ENCODE data around the gene MEIOB.
A peak's percentile ranks its signal among the peaks of the same experiment; 100 is the strongest.

The MEIOB gene

DNA sequence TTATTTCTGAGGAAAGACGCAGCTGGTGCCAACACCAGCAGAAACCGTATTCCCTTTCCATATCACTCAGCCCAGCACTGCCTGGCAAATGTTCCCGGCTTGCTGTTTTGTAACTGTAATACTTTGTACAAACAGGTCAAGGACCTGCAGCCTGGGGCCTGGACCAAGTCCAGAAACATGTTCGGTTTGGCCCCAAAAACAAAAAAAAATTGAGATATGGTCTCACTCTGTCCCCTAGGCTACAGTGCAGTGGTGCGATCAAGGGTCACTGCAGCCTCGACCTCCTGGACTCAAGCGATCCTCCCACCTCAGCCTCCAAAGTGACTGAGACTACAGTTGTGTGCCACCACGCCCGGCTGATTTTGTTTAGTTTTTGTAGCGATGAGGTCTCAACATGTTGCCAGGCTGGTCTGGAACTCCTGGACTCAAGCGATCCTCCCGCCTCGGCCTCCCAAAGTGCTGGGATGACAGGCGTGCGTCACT, 46.5 kb downstream of the MEIOB start:
- H3K36me3 ChIP-seq (ENCODE audit: insufficient read depth, low read length), result peaks cover 29% of the 10 kb centered on the region
- peaks cover 42% of the 10 kb centered on the region for H3K4me1 ChIP-seq (ENCODE audit: insufficient read depth, low read length)
- H3K4me3 ChIP-seq (ENCODE audit: low read depth in 1 of 2, low read length in 2 of 2), result peak overlapping the region; percentile 66 to 75
- no peaks in the 10 kb centered on the region for H3K27me3 ChIP-seq (ENCODE audit: control insufficient read depth in 1 of 2, insufficient read depth in 2 of 2, low read length in 2 of 2)
- H3K9ac ChIP-seq (ENCODE audit: low read length), result peak overlapping the region; percentile 44
- no peaks in the 10 kb centered on the region for H3K9me3 ChIP-seq (ENCODE audit: low read length)
- H3K27ac ChIP-seq (ENCODE audit: low read depth, low read length), result no peak overlapping the region

DNA sequence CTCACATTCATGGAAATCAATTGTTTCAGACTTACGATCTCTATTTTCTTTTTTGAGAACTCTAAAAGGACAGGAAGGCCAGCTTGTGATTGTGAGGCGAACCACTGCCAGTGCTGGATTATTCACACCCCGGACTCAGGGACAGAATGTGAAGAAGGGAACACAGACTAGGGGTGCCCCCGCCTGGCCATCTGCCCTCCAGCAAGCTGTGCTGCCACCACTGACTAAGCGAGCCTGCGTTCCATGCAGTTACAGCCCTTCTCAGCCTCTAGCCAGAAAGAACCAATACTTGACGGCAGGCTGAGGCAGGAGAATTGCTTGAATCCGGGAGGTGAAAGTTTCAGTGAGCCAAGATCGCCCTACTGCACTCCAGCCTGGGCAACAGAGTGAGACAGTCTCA, 48.1 kb downstream of the MEIOB start:
- no peaks in the 10 kb centered on the region for H3K27me3 ChIP-seq (ENCODE audit: control insufficient read depth in 1 of 2, insufficient read depth in 2 of 2, low read length in 2 of 2)
- no peaks in the 10 kb centered on the region for H3K9me3 ChIP-seq (ENCODE audit: low read length)
- peaks cover 38% of the 10 kb centered on the region for H3K36me3 ChIP-seq (ENCODE audit: insufficient read depth, low read length)
- no peak overlapping the region for H3K27ac ChIP-seq (ENCODE audit: low read depth, low read length)
- H3K9ac ChIP-seq (ENCODE audit: low read length), result no peak overlapping the region
- H3K4me3 ChIP-seq (ENCODE audit: low read depth in 1 of 2, low read length in 2 of 2), result no peak overlapping the region
- H3K4me1 ChIP-seq (ENCODE audit: insufficient read depth, low read length), result peaks cover 35% of the 10 kb centered on the region

DNA sequence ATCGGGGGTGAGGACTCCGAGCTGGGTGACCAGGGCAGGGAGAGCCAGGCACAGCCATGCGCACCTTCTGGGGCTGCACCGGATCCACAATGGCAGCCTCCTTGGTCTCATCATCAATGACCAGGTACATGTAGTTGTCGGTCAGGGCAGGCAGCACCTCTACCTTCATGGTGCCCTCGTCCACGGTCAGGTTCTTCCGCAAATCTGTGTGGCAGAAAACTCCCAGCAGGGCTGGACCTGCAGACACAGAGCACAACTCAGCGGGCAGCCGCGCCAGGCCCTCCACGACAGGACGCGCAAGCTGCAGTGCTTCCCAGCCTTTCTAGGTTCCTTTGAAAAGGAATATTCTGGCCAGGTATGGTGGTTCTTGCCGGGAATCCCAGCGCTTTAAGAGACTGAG, 49.2 kb downstream of the MEIOB start:
- peaks cover 38% of the 10 kb centered on the region for H3K36me3 ChIP-seq (ENCODE audit: insufficient read depth, low read length)
- no peak overlapping the region for H3K9ac ChIP-seq (ENCODE audit: low read length)

DNA sequence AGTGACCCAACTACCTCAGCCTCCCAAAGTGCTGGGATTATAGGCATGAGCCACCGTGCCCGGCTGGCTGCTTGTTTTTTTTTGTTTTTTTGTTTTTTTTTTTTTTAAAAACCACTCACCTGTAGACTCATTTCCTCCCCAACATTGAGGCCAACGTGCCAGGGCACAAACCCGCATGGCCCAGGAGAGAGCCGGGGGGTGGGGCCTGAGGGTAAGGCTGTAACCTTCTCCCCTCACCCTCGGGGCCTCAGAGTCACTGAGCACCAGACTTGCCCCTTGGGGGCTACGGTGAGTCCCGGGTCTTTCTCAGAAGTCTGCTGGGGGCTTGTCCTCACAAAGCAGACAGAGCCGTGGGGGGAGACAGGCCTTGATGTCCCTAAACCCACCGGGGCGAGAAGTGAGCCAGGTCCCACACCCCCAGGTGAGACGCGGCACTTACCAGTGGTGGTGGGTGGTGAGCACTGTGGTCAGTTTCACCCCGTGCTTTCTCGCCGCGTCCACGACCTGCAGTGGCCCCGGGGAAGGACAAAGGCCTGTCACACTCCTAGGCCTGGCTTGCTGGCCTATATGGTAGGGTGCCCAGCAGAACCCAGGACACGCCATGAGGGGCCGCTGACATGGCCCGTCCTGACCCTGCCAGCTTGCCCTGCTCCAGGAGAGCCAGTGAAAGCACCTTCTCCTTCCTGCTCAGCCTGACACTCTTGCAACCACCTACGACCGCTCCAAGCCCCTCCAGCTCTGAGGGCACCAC, 49.9 kb downstream of the MEIOB start:
- peaks cover 22% of the 10 kb centered on the region for H3K4me1 ChIP-seq (ENCODE audit: insufficient read depth, low read length)
- no peak overlapping the region for H3K4me3 ChIP-seq (ENCODE audit: low read depth in 1 of 2, low read length in 2 of 2)
- H3K36me3 ChIP-seq (ENCODE audit: insufficient read depth, low read length), result peaks cover 38% of the 10 kb centered on the region
- H3K9me3 ChIP-seq (ENCODE audit: low read length), result no peaks in the 10 kb centered on the region
- H3K9ac ChIP-seq (ENCODE audit: low read length), result no peak overlapping the region
- no peaks in the 10 kb centered on the region for H3K27me3 ChIP-seq (ENCODE audit: control insufficient read depth in 1 of 2, insufficient read depth in 2 of 2, low read length in 2 of 2)
- H3K27ac ChIP-seq (ENCODE audit: low read depth, low read length), result no peak overlapping the region

More for the DNA sequence above, 49.2 kb downstream of the MEIOB start:
- Histone ChIP-seq H3K9me3 (ENCODE audit: low read length) (no peaks in the 10 kb centered on the region), H3K27me3 (ENCODE audit: control insufficient read depth in 1 of 2, insufficient read depth in 2 of 2, low read length in 2 of 2) (no peaks in the 10 kb centered on the region), H3K4me3 (ENCODE audit: low read depth in 1 of 2, low read length in 2 of 2) (no peak overlapping the region), H3K27ac (ENCODE audit: low read depth, low read length) (no peak overlapping the region), H3K4me1 (ENCODE audit: insufficient read depth, low read length) (peaks cover 25% of the 10 kb centered on the region)

DNA sequence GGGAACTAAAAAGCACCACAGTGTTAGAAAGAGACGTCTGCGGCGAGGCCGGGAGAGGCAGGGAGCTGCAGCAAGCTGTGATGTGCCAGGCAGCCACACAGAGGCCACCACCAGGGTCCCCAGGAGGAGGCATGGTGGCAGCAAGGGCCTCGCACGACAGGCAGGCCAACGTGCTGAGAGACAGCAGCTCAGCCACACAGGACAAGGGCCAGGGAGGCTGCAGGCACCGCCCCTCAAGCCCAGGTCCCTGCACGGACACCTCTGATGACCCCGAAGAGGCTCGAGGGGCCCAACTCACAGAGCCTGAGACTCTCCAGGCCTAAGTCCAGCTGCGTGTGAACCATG, 51.0 kb downstream of the MEIOB start:
- Histone ChIP-seq H3K9ac (ENCODE audit: low read length) (no peak overlapping the region), H3K27ac (ENCODE audit: low read depth, low read length) (no peak overlapping the region), H3K4me1 (ENCODE audit: insufficient read depth, low read length) (peaks cover 22% of the 10 kb centered on the region), H3K27me3 (ENCODE audit: control insufficient read depth in 1 of 2, insufficient read depth in 2 of 2, low read length in 2 of 2) (no peaks in the 10 kb centered on the region), H3K9me3 (ENCODE audit: low read length) (no peaks in the 10 kb centered on the region), H3K4me3 (ENCODE audit: low read depth in 1 of 2, low read length in 2 of 2) (no peak overlapping the region), H3K36me3 (ENCODE audit: insufficient read depth, low read length) (peaks cover 45% of the 10 kb centered on the region)

DNA sequence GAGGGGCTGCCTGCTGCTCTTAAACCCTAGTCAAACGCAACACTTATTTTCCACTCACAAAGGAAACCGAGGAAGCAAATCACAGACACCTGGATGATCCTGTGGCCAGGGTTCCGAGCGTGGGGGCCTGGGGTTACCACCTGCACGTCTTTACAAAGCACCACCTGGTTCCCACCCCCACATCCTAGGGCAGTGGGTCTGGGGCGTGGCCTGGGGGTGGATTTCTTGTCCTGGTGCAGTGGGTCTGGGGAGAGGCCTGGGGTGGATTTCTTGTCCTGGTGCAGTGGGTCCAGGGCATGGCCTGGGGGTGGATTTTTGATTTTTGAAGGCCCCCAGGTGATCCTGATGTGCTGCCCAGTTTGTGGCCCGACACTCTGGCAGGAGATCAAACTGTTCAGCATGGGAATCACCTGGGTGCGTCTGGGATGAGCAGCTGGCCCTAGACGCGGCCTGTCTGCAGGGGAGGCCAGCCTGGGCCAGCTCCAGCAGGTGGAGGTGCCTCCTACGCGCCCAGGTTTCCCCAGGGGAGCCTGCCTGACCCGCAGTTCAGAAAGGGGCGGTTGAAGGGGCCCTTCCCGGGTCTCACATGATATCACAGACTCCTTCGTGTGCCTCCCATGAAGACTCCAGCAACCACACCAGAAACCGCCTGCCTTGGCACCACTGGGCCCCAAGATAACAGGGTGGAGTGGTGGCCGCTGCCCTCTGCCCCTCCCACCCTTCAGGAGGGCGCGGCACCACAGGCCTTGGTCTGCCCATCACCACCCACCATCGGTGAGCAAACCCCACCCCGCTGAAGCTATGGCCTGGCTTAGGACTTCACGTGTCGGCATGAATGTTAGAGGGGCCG, 51.6 kb downstream of the MEIOB start:
- Histone ChIP-seq H3K36me3 (ENCODE audit: insufficient read depth, low read length) (peaks cover 45% of the 10 kb centered on the region), H3K9ac (ENCODE audit: low read length) (no peak overlapping the region), H3K4me1 (ENCODE audit: insufficient read depth, low read length) (peaks cover 16% of the 10 kb centered on the region), H3K27ac (ENCODE audit: low read depth, low read length) (no peak overlapping the region), H3K4me3 (ENCODE audit: low read depth in 1 of 2, low read length in 2 of 2) (no peak overlapping the region), H3K9me3 (ENCODE audit: low read length) (no peaks in the 10 kb centered on the region), H3K27me3 (ENCODE audit: control insufficient read depth in 1 of 2, insufficient read depth in 2 of 2, low read length in 2 of 2) (no peaks in the 10 kb centered on the region)

DNA sequence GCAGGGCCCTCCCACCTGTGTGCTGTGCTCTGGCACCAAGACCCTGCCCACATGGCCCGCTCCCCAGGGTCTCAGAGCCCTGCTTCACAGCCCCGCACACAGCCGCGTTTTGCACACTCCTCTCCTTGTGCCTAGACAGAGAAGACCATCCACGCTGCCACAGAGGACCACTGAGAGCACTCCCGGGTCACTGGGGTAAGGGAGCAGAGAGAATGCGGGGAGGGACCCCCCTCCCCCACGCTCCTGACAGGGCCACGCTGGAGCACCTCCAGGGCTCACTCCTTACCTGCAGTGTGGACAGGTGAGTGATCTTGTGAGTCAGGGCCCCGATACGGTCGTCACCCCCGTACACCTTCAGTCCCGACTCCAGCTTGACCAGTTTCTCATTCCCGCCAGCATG, 52.4 kb downstream of the MEIOB start:
- no peak overlapping the region for H3K27ac ChIP-seq (ENCODE audit: low read depth, low read length)

DNA sequence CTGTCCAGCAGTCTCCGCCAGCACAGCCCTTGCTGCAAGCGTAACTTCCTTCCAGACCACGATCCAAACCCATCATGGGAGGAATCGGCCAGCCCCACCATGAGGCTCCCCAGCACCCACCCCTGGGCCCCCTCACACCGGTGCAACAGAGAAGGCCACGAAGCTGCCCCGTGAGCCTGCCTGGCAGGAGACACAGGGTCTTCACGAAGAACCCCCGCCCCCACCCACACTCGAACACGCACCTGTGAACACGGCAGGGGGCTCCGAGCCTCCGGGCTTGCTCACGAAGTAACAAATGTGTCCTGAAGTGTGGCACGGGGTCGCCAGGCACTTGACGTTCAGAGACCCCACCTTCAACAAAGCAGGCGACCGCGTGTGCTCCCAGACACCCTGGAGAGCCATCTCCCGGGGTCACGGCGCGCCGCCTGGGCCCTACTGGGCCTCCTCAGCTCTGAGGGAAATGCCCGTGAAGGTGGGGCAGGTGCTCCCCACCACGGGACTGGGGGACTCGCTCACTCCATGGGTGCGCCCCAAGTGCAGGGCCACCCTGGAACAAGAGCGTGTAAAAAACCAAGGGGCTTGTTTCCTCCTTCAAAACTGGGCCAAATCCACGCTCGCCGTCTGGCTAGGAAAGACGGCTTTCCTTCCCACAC, 53.0 kb downstream of the MEIOB start:
- Histone ChIP-seq H3K27ac (ENCODE audit: low read depth, low read length) (no peak overlapping the region), H3K9ac (ENCODE audit: low read length) (no peak overlapping the region), H3K9me3 (ENCODE audit: low read length) (no peaks in the 10 kb centered on the region), H3K36me3 (ENCODE audit: insufficient read depth, low read length) (peaks cover 46% of the 10 kb centered on the region), H3K4me3 (ENCODE audit: low read depth in 1 of 2, low read length in 2 of 2) (no peak overlapping the region), H3K4me1 (ENCODE audit: insufficient read depth, low read length) (peaks cover 4% of the 10 kb centered on the region), H3K27me3 (ENCODE audit: control insufficient read depth in 1 of 2, insufficient read depth in 2 of 2, low read length in 2 of 2) (no peaks in the 10 kb centered on the region)

More for the DNA sequence above, 52.4 kb downstream of the MEIOB start:
- no peak overlapping the region for H3K4me3 ChIP-seq (ENCODE audit: low read depth in 1 of 2, low read length in 2 of 2)
- no peaks in the 10 kb centered on the region for H3K27me3 ChIP-seq (ENCODE audit: control insufficient read depth in 1 of 2, insufficient read depth in 2 of 2, low read length in 2 of 2)
- H3K9me3 ChIP-seq (ENCODE audit: low read length), result no peaks in the 10 kb centered on the region
- peaks cover 10% of the 10 kb centered on the region for H3K4me1 ChIP-seq (ENCODE audit: insufficient read depth, low read length)
- no peak overlapping the region for H3K9ac ChIP-seq (ENCODE audit: low read length)
- H3K36me3 ChIP-seq (ENCODE audit: insufficient read depth, low read length), result peaks cover 45% of the 10 kb centered on the region

DNA sequence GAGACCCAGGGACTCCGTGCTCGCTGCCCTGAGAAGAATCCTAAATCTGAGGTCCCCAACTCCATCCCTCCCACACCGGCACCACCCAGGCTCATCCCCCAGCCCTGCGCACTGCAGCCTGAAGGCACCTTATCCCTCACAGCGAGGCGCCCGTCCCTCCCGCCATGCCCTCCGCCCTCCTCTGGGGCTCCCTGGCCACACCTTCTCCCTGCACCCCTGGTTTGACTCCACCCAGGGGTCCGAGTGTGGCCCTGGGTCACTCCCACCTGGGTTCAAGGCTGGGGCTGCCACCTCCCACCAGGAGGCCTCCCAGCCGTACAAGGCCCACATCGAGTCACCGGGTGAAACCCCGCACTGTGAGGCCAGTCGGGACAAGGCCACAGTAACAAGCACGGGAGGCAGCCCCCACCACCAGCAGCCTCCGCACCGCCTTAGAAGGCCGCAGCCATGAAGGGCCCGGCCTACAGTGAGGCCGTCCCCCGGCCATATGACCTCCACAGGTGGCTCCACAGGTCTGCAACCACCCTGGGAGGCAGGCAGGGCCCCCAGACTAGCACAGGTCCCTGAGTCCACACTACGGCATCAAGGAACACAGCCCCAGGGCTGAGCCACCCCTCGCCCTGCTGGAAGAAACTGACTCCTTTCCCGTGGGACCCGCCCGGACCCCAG, 53.6 kb downstream of the MEIOB start:
- Histone ChIP-seq H3K27me3 (ENCODE audit: control insufficient read depth in 1 of 2, insufficient read depth in 2 of 2, low read length in 2 of 2) (no peaks in the 10 kb centered on the region), H3K9ac (ENCODE audit: low read length) (no peak overlapping the region), H3K4me3 (ENCODE audit: low read depth in 1 of 2, low read length in 2 of 2) (no peak overlapping the region), H3K9me3 (ENCODE audit: low read length) (no peaks in the 10 kb centered on the region), H3K36me3 (ENCODE audit: insufficient read depth, low read length) (peaks cover 52% of the 10 kb centered on the region), H3K4me1 (ENCODE audit: insufficient read depth, low read length) (no peaks in the 10 kb centered on the region), H3K27ac (ENCODE audit: low read depth, low read length) (no peak overlapping the region)

DNA sequence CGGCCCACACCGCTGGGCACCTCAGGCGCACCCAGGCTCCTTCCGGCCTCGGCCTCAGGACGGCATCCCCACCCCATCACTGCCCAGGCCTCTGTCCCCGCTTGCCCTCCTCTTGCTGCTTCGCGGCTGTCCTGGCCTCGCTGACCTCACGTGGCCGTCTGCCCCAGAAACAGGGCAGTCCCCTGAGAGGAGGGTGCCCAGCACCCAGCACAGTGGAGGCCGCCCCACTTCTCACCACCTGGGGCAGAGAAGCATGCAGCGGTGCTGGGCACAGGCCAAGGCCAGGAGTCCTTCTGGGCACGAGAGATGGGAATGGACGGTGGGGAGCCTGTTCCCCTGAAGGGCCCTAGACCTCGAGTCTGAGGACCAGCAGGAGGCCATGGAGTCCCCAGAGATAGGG, 54.2 kb downstream of the MEIOB start:
- H3K9ac ChIP-seq (ENCODE audit: low read length), result no peak overlapping the region
- H3K27ac ChIP-seq (ENCODE audit: low read depth, low read length), result no peak overlapping the region
- no peaks in the 10 kb centered on the region for H3K27me3 ChIP-seq (ENCODE audit: control insufficient read depth in 1 of 2, insufficient read depth in 2 of 2, low read length in 2 of 2)
- peaks cover 3% of the 10 kb centered on the region for H3K4me1 ChIP-seq (ENCODE audit: insufficient read depth, low read length)
- H3K9me3 ChIP-seq (ENCODE audit: low read length), result no peaks in the 10 kb centered on the region
- H3K36me3 ChIP-seq (ENCODE audit: insufficient read depth, low read length), result peaks cover 53% of the 10 kb centered on the region
- no peak overlapping the region for H3K4me3 ChIP-seq (ENCODE audit: low read depth in 1 of 2, low read length in 2 of 2)

DNA sequence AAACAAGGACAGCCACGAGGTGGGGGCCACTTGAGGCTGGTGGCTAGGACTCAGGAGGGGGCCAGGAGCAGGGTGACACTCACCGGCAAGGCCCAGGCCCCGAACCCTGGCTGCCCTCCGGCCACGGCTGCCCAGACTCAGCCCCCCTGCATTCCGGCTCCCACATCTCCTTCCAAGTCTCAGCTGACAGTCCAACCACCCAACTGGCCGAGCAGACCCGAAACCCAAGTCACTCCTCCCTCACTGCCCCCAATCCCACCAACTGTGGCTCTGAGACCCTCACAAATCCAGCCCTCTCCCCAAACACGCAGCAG, 54.7 kb downstream of the MEIOB start:
- Histone ChIP-seq H3K36me3 (ENCODE audit: insufficient read depth, low read length) (peaks cover 49% of the 10 kb centered on the region), H3K9ac (ENCODE audit: low read length) (no peak overlapping the region), H3K27ac (ENCODE audit: low read depth, low read length) (no peak overlapping the region), H3K9me3 (ENCODE audit: low read length) (no peaks in the 10 kb centered on the region), H3K4me1 (ENCODE audit: insufficient read depth, low read length) (peaks cover 4% of the 10 kb centered on the region), H3K4me3 (ENCODE audit: low read depth in 1 of 2, low read length in 2 of 2) (no peak overlapping the region), H3K27me3 (ENCODE audit: control insufficient read depth in 1 of 2, insufficient read depth in 2 of 2, low read length in 2 of 2) (no peaks in the 10 kb centered on the region)

Measured in muscle layer of colon (tissue), 2 donors.